Esophagus muscularis mucosa (tissue), 4 donors: ENCODE results near the gene FMC1. TPM values are rescaled to one million over a fixed set of nuclear protein-coding genes. Genes with fewer than 3 reads are reported as not detected.
A peak's percentile ranks its signal among the peaks of the same experiment; 100 is the strongest.

Experiments used
- DNase-seq: peaks from one replicate; pipeline ENCODE4 v3.0.0-alpha.2; 2017; ENCODE audit errors: extremely low spot score
- H3K27ac ChIP-seq, 4 donors: fragments of 200-600 bp; sonication (generic); replicated peaks in 1 of 4; 1 replicate in 3 of 4; 2 replicates in 1 of 4; pipeline ENCODE4 v1.5.1; 2016 to 2019; ENCODE audit warnings: mild to moderate bottlenecking in 1 of 4
- H3K27me3 ChIP-seq, 4 donors: fragments of 200-600 bp; sonication (generic); one replicate each; pipeline versions ENCODE4 v1.5.1 to v1.6.0; 2016 to 2019
- H3K36me3 ChIP-seq, 4 donors: fragments of 200-600 bp; sonication (generic); one replicate each; pipeline ENCODE4 v1.5.1; 2016 to 2019
- H3K4me1 ChIP-seq, 4 donors: fragments of 200-600 bp; sonication (generic); one replicate each; pipeline ENCODE4 v1.5.1; 2016 to 2019
- H3K4me3 ChIP-seq, 4 donors: fragments of 200-600 bp; sonication (generic); 1 replicate in 2 of 4; 2 replicates in 2 of 4; pipeline ENCODE4 v1.5.1; 2016 to 2019; ENCODE audit warnings: mild to moderate bottlenecking in 4 of 4, moderate library complexity in 1 of 4
- H3K9me3 ChIP-seq, 4 donors: fragments of 200-600 bp; sonication (generic); 1 replicate in 3 of 4; 2 replicates in 1 of 4; pipeline ENCODE4 v1.5.1; 2016 to 2019
- EP300 ChIP-seq: sonication (generic); formaldehyde crosslinking; IDR thresholded peaks from one replicate; pipeline ENCODE4 v1.6.1; 2017; ENCODE audit warnings: antibody characterized with exemption
- POLR2A ChIP-seq: fragments of 450-650 bp; IDR thresholded peaks from one replicate; pipeline ENCODE4 v1.6.1; 2017; ENCODE audit warnings: antibody characterized with exemption, moderate library complexity, mild to moderate bottlenecking, low read depth
- POLR2AphosphoS5 ChIP-seq, 2 donors: sonication (generic); formaldehyde crosslinking; IDR thresholded peaks; one replicate each; pipeline ENCODE4 v1.6.1; 2017; ENCODE audit warnings: antibody characterized with exemption in 2 of 2
- WGBS: methylation state at CpG from one replicate; pipeline ENCODE4 v1.1.5; 2018; 5-methylcytosine and 5-hydroxymethylcytosine counted together
- intact Hi-C: fragments of 100-400 bp; cut with DNase I; formaldehyde crosslinking; loops from one replicate; pipeline ENCODE4 v1.15.1; 2023
- total RNA-seq, 4 donors: library from RNA; depleted of rRNA; stranded (reverse); fragments of >200 nt; gene quantifications; one replicate each; pipeline versions ENCODE4 v1.1.0 to v1.2.1, GENCODE V29; 2016
- TF ChIP-seq, protein P1 (sequence below), 3 experiments: fragments of 200-600 bp in 2 of 3; fragments of 450-650 bp in 1 of 3; sonication (generic) in 2 of 3; IDR thresholded peaks; one replicate each; pipeline ENCODE4 v1.5.1; 2017 to 2019; ENCODE audit warnings: antibody characterized with exemption in 3 of 3, mild to moderate bottlenecking in 2 of 3, moderate library complexity in 1 of 3

Gene FMC1
- total RNA-seq, 4 donors from 2014 or later, result 17.4 to 26.4 (median 19.7) TPM

GRCh38 chr7:139297795-139298194 lies 43.3 kb upstream of the FMC1 start:
- Histone ChIP-seq H3K4me1 (peaks cover 0 to 4% (median 2%) of the 10 kb centered on the region in 4 donors), H3K27ac (no peak overlapping the region), H3K4me3 (no peak overlapping the region), H3K9me3 (no peaks in the 10 kb centered on the region), H3K36me3 (peaks cover 10 to 91% (median 43%) of the 10 kb centered on the region in 4 donors), H3K27me3 (no peaks in the 10 kb centered on the region)
- TF ChIP-seq POLR2AphosphoS5 (IDR thresholded peaks at IDR 0.05) (no peak), POLR2A (no peak), EP300 (no peak)
- TF ChIP-seq, protein P1, sequence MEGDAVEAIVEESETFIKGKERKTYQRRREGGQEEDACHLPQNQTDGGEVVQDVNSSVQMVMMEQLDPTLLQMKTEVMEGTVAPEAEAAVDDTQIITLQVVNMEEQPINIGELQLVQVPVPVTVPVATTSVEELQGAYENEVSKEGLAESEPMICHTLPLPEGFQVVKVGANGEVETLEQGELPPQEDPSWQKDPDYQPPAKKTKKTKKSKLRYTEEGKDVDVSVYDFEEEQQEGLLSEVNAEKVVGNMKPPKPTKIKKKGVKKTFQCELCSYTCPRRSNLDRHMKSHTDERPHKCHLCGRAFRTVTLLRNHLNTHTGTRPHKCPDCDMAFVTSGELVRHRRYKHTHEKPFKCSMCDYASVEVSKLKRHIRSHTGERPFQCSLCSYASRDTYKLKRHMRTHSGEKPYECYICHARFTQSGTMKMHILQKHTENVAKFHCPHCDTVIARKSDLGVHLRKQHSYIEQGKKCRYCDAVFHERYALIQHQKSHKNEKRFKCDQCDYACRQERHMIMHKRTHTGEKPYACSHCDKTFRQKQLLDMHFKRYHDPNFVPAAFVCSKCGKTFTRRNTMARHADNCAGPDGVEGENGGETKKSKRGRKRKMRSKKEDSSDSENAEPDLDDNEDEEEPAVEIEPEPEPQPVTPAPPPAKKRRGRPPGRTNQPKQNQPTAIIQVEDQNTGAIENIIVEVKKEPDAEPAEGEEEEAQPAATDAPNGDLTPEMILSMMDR (IDR thresholded peaks at IDR 0.05), result no peak
- intact Hi-C loops, result no loop called here
- 35% methylated on average over 6 of the region's 6 CpGs for WGBS
- no peak for DNase-seq

DNA sequence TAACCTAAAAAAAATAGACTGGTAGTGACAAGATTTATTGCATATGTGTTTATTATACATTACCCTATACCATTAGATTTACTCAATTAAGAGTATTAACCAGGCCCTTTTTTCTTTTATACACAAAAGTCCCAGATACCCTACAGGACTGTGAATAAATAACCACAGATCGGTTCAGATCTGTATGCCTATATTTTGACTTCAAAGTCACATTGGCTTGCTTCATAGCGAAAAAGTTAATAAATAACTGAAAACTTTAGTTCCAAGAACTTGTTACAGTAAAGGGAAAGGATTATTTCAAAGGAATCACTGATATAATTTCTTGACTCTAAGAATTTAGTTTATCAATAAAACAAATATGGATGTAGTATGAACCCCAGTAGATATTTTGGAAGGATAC lies 41.8 kb upstream of the FMC1 start:
- intact Hi-C loops, result no loop called here
- WGBS, result 96% methylated on average over 2 of the region's 2 CpGs

DNA sequence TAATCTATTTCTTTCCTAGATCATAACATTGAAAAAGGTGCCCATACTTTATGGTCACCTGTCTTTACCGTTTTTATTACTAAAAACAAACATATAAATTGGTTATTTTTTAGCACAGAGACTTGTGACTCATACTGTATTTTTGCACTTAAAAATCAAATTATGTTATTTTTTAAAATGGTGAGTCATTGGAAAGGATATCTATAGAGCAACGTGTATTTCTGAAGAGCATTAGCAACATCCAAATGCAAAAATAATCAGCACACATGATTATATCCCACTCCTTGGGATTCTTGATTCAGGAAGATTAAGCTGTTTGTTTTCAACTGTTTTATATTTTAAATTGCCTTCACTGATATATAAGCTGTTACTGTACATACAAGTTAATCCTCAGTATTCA lies 40.7 kb upstream of the FMC1 start:
- WGBS, result 82% methylated on average over 2 of the region's 2 CpGs

More for the DNA sequence above, 41.8 kb upstream of the FMC1 start:
- no peak overlapping the region for H3K27ac ChIP-seq
- peaks cover 10 to 80% (median 33%) of the 10 kb centered on the region in 4 donors for H3K36me3 ChIP-seq
- H3K4me3 ChIP-seq, result no peak overlapping the region
- no peak for DNase-seq
- no peaks in the 10 kb centered on the region for H3K9me3 ChIP-seq
- TF ChIP-seq, protein P1 (IDR thresholded peaks at IDR 0.05), result no peak
- no peak for TF ChIP-seq POLR2A
- no peak for TF ChIP-seq EP300
- H3K4me1 ChIP-seq, result peaks cover 0 to 4% (median 2%) of the 10 kb centered on the region in 4 donors
- H3K27me3 ChIP-seq, result no peaks in the 10 kb centered on the region

GRCh38 chr7:139304517-139304916 lies 36.6 kb upstream of the FMC1 start:
- no peak for DNase-seq
- no peaks in the 10 kb centered on the region for H3K9me3 ChIP-seq
- no peak for TF ChIP-seq POLR2A
- no peak for TF ChIP-seq POLR2AphosphoS5 (IDR thresholded peaks at IDR 0.05)
- no peak for TF ChIP-seq EP300
- TF ChIP-seq, protein P1 (IDR thresholded peaks at IDR 0.05), result no peak
- no peak overlapping the region for H3K27ac ChIP-seq
- intact Hi-C loops, result no loop called here
- peaks cover 0 to 61% (median 11%) of the 10 kb centered on the region in 4 donors for H3K36me3 ChIP-seq
- H3K4me1 ChIP-seq, result peaks cover 0 to 4% (median 2%) of the 10 kb centered on the region in 4 donors
- no peaks in the 10 kb centered on the region for H3K27me3 ChIP-seq
- 56% methylated on average over 1 of the region's 1 CpG for WGBS
- H3K4me3 ChIP-seq, result no peak overlapping the region

More for the DNA sequence above, 40.7 kb upstream of the FMC1 start:
- no peaks in the 10 kb centered on the region for H3K27me3 ChIP-seq
- DNase-seq, result no peak
- no peak overlapping the region for H3K4me3 ChIP-seq
- H3K4me1 ChIP-seq, result peaks cover 0 to 4% (median 2%) of the 10 kb centered on the region in 4 donors
- H3K9me3 ChIP-seq, result no peaks in the 10 kb centered on the region
- intact Hi-C loops, result no loop called here
- H3K27ac ChIP-seq, result no peak overlapping the region
- peaks cover 4 to 73% (median 28%) of the 10 kb centered on the region in 4 donors for H3K36me3 ChIP-seq
- TF ChIP-seq POLR2AphosphoS5 (IDR thresholded peaks at IDR 0.05) (no peak), EP300 (no peak), POLR2A (no peak)

- WGBS, result 89% methylated on average over 5 of the region's 5 CpGs
- no peaks in the 10 kb centered on the region for H3K4me1 ChIP-seq
- DNase-seq, result peak; percentile 31
- H3K4me3 ChIP-seq, result no peak overlapping the region
- TF ChIP-seq POLR2AphosphoS5 (IDR thresholded peaks at IDR 0.05) (no peak), POLR2A (no peak), EP300 (no peak)
- TF ChIP-seq, protein P1 (IDR thresholded peaks at IDR 0.05), result no peak
- intact Hi-C loops, result no loop called here
- no peaks in the 10 kb centered on the region for H3K9me3 ChIP-seq
- H3K27me3 ChIP-seq, result no peaks in the 10 kb centered on the region
- H3K36me3 ChIP-seq, result no peaks in the 10 kb centered on the region
- H3K27ac ChIP-seq, result no peak overlapping the region
Measured at GRCh38 chr7:139317939-139318505, 23.1 kb upstream of the FMC1 start.
